Progenitor cell of endocrine pancreas (in vitro differentiated cells): Measurements from ENCODE around the gene CENPU. TPM values are rescaled to one million over a fixed set of nuclear protein-coding genes. Genes with fewer than 3 reads are reported as not detected.

ENCODE experiments used
- DNase-seq: peaks from one replicate; pipeline ENCODE4 v3.0.0; 2021; ENCODE audit warnings: low spot score; ENCODE audit not compliant: unreplicated experiment
- H3K27ac Mint-ChIP-seq: 2 replicates; pipeline ENCODE4 v1.8.0; 2021; ENCODE audit warnings: mild to moderate bottlenecking, moderate library complexity, mixed read lengths
- H3K27me3 Mint-ChIP-seq: 2 replicates; pipeline ENCODE4 v1.8.0; 2021; ENCODE audit warnings: mixed read lengths
- H3K36me3 Mint-ChIP-seq: 2 replicates; pipeline ENCODE4 v1.8.0; 2022; ENCODE audit warnings: mixed read lengths; ENCODE audit not compliant: insufficient read depth
- H3K4me1 Mint-ChIP-seq: 2 replicates; pipeline ENCODE4 v1.8.0; 2021; ENCODE audit warnings: low read depth, mixed read lengths
- H3K4me3 Mint-ChIP-seq: 2 replicates; pipeline ENCODE4 v1.8.0; 2021; ENCODE audit warnings: low read depth, mild to moderate bottlenecking, moderate library complexity, mixed read lengths
- H3K9me3 Mint-ChIP-seq: 2 replicates; pipeline ENCODE4 v1.8.0; 2021; ENCODE audit warnings: low read depth, mixed read lengths
- CTCF ChIP-seq: fragments of 200-600 bp; sonication (generic); IDR thresholded peaks from one replicate; pipeline ENCODE4 v1.5.0; 2021; ENCODE audit warnings: antibody characterized with exemption, mild to moderate bottlenecking; ENCODE audit not compliant: unreplicated experiment
- total RNA-seq: library from RNA; stranded (reverse); gene quantifications from 2 replicates; pipeline ENCODE4 v1.2.1, GENCODE V29; 2021

CENPU gene
- total RNA-seq, 1 donor from 2014 or later = 39.2 TPM

GRCh38 chr4:184766446-184766845 is 32.5 kb upstream of the CENPU start:
- no peaks in the 10 kb centered on the region for H3K36me3 Mint-ChIP-seq
- no peaks in the 10 kb centered on the region for H3K9me3 Mint-ChIP-seq

GRCh38 chr4:184765473-184766340 is 31.8 kb upstream of the CENPU start:
- no peak overlapping the region for H3K27ac Mint-ChIP-seq
- no peaks in the 10 kb centered on the region for H3K36me3 Mint-ChIP-seq
- no peak for TF ChIP-seq CTCF

More at GRCh38 chr4:184766446-184766845, 32.5 kb upstream of the CENPU start:
- no peak overlapping the region for H3K4me3 Mint-ChIP-seq
- no peak overlapping the region for H3K27ac Mint-ChIP-seq
- no peak for DNase-seq
- peaks cover 6% of the 10 kb centered on the region for H3K27me3 Mint-ChIP-seq
- no peak for TF ChIP-seq CTCF
- no peaks in the 10 kb centered on the region for H3K4me1 Mint-ChIP-seq

DNA sequence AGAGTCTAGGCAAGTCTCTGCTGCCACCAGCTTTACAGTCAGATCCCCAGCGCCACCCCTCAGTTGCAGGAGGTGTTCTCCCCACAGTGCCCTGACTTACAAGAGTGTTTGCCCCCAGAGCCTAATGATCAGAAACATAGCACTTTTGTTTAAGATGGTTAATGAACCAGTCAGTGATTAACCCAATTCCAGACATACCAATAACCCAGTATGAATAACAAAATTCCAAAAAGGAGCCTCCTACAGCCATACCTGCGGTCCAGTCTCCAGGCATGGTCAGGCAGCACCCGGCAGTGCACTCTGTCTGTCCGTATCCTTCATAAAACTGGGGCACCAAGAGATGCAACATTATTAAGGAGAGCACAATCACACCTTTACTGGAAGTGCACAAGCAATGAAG is 30.7 kb upstream of the CENPU start:
- Mint-ChIP-seq H3K4me1 (no peaks in the 10 kb centered on the region), H3K36me3 (no peaks in the 10 kb centered on the region), H3K9me3 (no peaks in the 10 kb centered on the region), H3K4me3 (no peak overlapping the region), H3K27ac (no peak overlapping the region), H3K27me3 (peaks cover 6% of the 10 kb centered on the region)
- no peak for DNase-seq
- no peak for TF ChIP-seq CTCF

More at GRCh38 chr4:184765473-184766340, 31.8 kb upstream of the CENPU start:
- DNase-seq = no peak
- Mint-ChIP-seq H3K27me3 (peaks cover 6% of the 10 kb centered on the region), H3K4me3 (no peak overlapping the region), H3K9me3 (no peaks in the 10 kb centered on the region), H3K4me1 (no peaks in the 10 kb centered on the region)

DNA sequence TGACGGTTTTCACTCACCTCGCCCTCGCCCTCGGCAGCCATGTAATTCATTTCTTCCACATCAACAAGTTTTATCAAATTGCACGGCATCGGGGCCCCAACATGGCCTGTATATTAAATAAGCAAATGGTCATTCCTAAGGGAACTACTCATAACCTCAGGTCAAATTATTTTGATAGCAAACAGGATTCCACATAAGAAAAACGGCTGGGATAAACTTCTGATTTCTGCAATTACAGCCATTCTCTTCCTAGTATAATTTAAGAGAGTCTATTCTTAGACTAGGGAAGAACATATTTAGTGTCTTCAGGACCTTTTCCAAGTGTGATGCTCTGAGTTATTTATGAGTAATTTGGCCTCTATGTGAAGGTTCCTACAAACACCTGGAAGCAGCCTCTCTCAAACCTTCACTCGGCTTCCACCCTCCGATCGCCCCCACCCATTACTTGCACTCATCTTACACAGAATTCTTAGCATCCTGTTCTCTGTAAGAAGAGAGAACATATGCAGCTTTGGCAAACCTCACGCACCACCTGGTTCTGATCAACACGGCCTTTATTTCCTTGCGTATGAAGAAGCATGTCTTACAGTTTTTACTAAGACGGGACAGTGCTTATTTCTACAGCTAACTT is 29.4 kb upstream of the CENPU start:
- Mint-ChIP-seq H3K4me1 (no peaks in the 10 kb centered on the region), H3K9me3 (no peaks in the 10 kb centered on the region), H3K36me3 (no peaks in the 10 kb centered on the region), H3K27me3 (peaks cover 6% of the 10 kb centered on the region), H3K27ac (no peak overlapping the region), H3K4me3 (no peak overlapping the region)
- no peak for TF ChIP-seq CTCF
- DNase-seq = no peak

DNA sequence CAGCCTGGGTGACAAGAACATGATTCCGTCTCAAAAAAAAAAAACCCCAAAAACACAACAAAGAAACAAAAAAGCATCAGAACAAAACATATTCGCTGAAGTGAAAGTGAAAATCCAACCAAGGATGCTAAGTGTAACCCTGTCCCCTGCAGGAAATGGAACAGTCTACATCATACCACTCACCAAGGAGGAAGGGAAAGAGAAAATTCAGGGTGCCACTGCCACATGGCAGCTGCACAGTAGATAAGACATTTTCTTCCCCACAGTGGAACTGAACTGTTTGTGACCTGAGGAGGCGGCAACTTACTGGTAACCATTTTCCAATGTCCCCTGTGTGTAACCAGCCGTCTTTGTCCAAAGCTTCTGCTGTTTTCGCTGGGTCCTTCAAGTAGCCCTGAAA is 28.2 kb upstream of the CENPU start:
- Mint-ChIP-seq H3K9me3 (no peaks in the 10 kb centered on the region), H3K27me3 (peaks cover 3% of the 10 kb centered on the region), H3K4me1 (no peaks in the 10 kb centered on the region), H3K36me3 (no peaks in the 10 kb centered on the region), H3K4me3 (no peak overlapping the region), H3K27ac (no peak overlapping the region)
- TF ChIP-seq CTCF = no peak
- DNase-seq = no peak
